ENCODE results near the gene HBA2.
"Not testable (repeated sequence)": the region's sequence is repeated elsewhere in the genome, so short reads cannot be mapped to it uniquely, and the experiment has no call there.

HBA2 gene

GRCh38 chr16:175011-175949 lies 2.6 kb downstream of the HBA2 start:
- no peak for DNase-seq (ENCODE audit: low read depth)

- DNase-seq (ENCODE audit: low read depth) = not testable (repeated sequence)
Measured at GRCh38 chr16:176006-176405, 3.3 kb downstream of the HBA2 start.

GRCh38 chr16:176477-177382 lies 4.1 kb downstream of the HBA2 start, which contains the start of gene HBA1:
HBA1 (plus strand) TSS chr16:176680; CDS start chr16:176717, 37 bp downstream.
- not testable (repeated sequence) for DNase-seq (ENCODE audit: low read depth)

DNA sequence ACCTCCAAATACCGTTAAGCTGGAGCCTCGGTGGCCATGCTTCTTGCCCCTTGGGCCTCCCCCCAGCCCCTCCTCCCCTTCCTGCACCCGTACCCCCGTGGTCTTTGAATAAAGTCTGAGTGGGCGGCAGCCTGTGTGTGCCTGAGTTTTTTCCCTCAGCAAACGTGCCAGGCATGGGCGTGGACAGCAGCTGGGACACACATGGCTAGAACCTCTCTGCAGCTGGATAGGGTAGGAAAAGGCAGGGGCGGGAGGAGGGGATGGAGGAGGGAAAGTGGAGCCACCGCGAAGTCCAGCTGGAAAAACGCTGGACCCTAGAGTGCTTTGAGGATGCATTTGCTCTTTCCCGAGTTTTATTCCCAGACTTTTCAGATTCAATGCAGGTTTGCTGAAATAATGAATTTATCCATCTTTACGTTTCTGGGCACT lies 4.7 kb downstream of the HBA2 start:
- DNase-seq (ENCODE audit: low read depth) = no peak

- DNase-seq (ENCODE audit: low read depth) = no peak
Measured at GRCh38 chr16:177981-178667, 5.4 kb downstream of the HBA2 start.

DNA sequence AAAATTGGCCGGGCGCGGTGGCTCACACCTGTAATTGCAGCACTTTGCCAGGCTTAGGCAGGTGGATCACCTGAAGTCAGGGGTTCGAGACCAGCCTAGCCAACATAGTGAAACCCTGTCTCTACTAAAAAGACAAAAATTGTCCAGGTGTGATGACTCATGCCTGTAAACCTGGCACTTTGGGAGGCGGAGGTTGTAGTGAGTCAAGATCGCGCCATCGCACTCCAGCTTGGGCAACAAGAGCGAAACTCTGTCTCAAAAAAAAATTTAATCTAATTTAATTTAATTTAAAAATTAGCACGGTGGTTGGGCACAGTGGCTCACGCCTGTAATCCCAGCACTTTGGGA lies 6.0 kb downstream of the HBA2 start:
- DNase-seq (ENCODE audit: low read depth) = no peak

DNA sequence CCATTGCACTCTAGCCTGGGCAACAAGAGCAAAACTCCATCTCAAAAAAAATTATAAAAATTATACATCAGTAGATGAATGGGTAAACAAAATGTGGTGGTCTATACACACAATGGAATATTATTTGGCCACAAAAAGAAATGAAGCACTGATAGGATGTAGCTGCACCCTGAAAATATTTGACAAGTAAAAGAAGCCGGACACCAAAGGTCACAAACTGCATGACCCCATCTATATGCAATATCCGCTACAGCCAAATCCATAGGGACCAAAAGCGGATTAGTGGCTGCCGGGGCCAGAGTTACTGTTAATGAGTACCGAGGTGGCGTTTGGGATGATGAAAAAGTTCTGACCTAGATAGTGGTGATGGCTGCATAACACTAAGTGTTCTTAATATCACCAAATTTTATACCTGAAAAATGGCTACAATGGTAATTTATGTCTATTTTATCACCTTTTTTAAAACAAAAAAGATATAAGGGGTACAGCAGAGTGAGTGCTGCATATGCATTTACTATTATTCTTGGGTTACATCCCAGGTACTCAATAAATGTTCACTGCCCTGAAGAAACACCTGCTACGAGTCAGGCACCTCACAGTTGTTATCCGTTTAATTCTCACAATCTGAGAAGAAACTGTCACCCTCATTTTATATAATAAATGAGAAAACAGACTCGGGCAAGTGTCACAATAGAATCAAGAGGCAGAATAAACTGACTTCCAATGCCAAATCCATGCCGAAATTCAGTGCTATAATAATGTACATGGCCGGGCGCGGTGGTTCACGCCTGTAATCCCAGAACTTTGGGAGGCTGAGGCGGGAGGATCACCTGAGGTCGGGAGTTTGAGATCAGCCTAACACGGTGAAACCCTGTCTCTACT lies 6.8 kb downstream of the HBA2 start:
- DNase-seq (ENCODE audit: low read depth) = no peak

DNA sequence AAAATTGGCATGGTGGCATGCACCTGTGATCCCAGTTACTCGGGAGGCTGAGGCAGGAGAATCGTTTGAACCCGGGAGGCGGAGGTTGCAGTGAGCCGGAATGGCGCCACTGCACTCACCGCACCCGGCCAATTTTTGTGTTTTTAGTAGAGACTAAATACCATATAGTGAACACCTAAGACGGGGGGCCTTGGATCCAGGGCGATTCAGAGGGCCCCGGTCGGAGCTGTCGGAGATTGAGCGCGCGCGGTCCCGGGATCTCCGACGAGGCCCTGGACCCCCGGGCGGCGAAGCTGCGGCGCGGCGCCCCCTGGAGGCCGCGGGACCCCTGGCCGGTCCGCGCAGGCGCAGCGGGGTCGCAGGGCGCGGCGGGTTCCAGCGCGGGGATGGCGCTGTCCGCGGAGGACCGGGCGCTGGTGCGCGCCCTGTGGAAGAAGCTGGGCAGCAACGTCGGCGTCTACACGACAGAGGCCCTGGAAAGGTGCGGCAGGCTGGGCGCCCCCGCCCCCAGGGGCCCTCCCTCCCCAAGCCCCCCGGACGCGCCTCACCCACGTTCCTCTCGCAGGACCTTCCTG lies 7.5 kb downstream of the HBA2 start, which contains the start of gene HBQ1:
Gene HBQ1, plus strand, starts transcription at position 359 of the 575 bp plus-strand sequence. Its CDS starts 28 bp downstream, at position 387.
- DNase-seq (ENCODE audit: low read depth) = no peak

- no peak for DNase-seq (ENCODE audit: low read depth)
Measured at GRCh38 chr16:180681-181564, 8.2 kb downstream of the HBA2 start.

DNA sequence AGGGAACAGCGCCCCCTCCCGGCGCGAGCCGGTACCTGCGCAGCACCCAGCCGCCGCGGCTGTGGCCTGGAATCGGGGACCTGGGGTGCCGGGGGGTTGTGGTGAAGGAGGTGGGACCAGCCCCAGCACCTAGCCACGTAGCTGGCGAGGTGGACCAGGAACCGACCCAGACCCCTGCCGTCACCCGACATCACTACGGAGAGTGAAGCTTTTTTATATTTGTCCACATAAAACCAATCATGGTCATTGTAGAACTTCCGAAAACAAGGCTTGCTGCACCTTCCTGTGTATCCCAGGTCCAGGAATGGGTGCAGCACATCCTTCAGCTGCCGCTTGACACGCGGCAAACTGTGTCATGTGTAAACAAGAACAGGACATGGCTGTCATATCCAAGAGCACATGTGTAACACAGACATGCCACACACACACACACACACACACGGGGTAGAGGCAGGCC lies 8.9 kb downstream of the HBA2 start:
- DNase-seq (ENCODE audit: low read depth) = no peak

GRCh38 chr16:183005-183404 lies 10.3 kb downstream of the HBA2 start:
- DNase-seq (ENCODE audit: low read depth) = no peak

DNA sequence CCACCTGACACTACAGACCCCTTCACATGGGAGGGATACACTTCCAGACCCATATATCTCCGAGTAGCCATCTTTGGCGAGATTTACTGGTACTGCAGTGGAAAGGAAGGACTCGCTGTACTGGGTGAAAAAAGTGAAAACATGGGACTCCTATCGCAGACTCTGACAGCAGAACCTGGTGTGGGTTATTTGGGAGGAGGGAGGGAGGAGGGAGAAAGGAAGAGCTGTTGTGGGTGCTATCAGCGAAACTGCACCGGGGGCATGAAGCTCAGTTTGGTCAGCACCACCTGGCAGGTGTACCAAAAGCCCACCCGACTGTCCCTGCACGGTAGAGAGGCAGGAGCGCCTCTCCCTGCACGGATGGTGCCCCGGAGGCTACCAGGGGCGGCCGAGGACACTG lies 12.5 kb downstream of the HBA2 start:
- DNase-seq (ENCODE audit: low read depth) = no peak

- DNase-seq (ENCODE audit: low read depth) = no peak
Measured at GRCh38 chr16:185691-186090, 13.0 kb downstream of the HBA2 start.

DNA sequence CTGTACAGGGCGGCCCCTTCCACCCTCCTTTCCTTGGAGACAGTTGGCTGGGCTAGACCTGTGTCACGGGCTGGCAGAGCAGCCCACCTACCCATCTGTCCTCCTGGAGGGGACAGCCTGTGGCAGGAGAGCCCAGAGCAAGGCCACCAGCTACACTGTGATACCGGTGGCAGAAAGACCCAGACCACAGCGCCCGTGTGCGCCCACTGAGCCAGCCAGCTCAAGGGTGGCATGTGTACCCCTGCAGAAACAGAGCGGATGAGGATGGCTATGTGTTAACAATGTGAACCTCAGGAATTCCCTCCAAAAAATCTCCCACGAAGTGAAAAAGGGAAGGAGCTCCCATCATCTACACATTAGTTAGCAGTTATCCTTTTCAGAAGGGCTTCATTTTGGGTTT lies 14.7 kb downstream of the HBA2 start:
- no peak for DNase-seq (ENCODE audit: low read depth)

DNA sequence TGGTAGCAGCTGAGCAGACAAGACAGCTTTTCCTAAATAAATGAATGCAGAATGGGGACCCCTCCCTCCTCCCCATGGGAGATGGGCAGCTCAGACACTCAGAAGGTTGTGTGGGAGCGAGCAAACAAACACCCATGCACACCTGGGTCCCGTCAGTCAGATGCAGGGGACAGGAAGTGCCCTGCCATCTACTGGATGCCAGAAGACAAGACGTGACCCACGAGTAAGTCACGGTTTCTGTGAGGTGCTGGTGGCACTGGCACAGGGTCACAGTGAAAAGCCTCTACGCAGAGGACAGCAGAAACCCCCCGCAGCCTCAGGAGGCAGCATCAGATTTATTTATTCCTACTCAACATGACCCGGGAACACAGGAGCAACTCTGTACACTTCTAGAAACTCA lies 16.0 kb downstream of the HBA2 start:
- no peak for DNase-seq (ENCODE audit: low read depth)

- no peak for DNase-seq (ENCODE audit: low read depth)
Measured at GRCh38 chr16:189604-190186, 17.0 kb downstream of the HBA2 start.

- DNase-seq (ENCODE audit: low read depth) = no peak
Measured at GRCh38 chr16:191831-192230, 19.2 kb downstream of the HBA2 start.

DNA sequence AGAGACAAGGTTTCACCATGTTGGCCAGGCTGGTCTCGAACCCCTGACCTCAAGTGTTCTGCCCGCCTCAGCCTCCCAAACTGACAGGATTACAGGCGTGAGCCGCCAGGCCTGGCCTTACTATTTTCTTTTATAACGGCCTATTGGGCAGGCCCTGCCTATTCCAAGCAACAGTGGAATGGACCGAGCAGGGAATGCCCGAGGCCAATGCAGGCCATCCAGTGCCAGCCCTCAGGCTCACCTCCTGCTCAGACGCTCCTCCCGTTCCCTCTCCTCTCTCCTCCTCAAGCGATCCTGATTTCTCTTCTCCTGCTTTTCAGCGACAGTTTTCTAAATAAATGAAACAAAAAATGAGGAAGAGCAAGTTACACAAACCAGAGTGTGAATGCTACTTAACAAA lies 20.0 kb downstream of the HBA2 start:
- DNase-seq (ENCODE audit: low read depth) = no peak

DNA sequence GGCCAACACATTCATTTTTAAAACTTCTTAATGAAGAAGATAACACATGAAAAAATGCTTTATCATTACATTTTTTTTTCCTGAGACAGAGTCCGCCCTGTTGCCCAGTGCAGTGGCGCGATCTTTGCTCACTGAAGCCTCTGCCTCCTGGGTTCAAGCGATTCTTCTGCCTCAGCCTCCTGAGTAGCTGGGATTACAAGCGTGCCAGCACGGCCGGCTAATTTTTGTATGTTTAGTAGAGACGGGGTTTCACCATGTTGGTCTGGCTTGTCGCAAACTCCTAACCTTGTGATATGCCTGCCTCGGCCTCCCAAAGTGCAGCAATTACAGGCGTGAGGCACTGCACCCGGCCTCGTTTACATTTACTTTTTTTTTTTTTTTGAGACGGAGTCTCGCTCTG lies 20.8 kb downstream of the HBA2 start:
- DNase-seq (ENCODE audit: low read depth) = no peak

Measured in stromal cell of bone marrow (primary cell).